Stomach (tissue), 9 donors: Measurements from ENCODE around the gene ASXL2. TPM values are rescaled to one million over a fixed set of nuclear protein-coding genes. Genes with fewer than 3 reads are reported as not detected.
A peak's percentile ranks its signal among the peaks of the same experiment; 100 is the strongest.

Source experiments
- DNase-seq, 2 donors: peaks; one replicate each; pipeline versions ENCODE4 v3.0.0 to v3.0.0-alpha.2; 2013 to 2019
- H3K27ac ChIP-seq, 5 donors: fragments of 200-600 bp in 4 of 5; sonication (generic) in 4 of 5; one replicate each; pipeline ENCODE4 v1.5.1; 2013 to 2019; ENCODE audit warnings: mild to moderate bottlenecking in 1 of 5, moderate library complexity in 1 of 5
- H3K27me3 ChIP-seq, 3 donors: fragments of 200-600 bp; sonication (generic); one replicate each; pipeline ENCODE4 v1.5.1; 2017 to 2019; ENCODE audit warnings: mixed run types in 1 of 3
- H3K36me3 ChIP-seq, 4 donors: fragments of 200-600 bp; sonication (generic); 1 replicate in 3 of 4; 2 replicates in 1 of 4; pipeline ENCODE4 v1.5.1; 2016 to 2019
- H3K4me1 ChIP-seq, 4 donors: fragments of 200-600 bp; sonication (generic); one replicate each; pipeline ENCODE4 v1.5.1; 2016 to 2019
- H3K4me3 ChIP-seq, 4 donors: fragments of 200-600 bp; sonication (generic) in 3 of 4; one replicate each; pipeline ENCODE4 v1.5.1; 2016 to 2019; ENCODE audit warnings: mild to moderate bottlenecking in 1 of 4
- H3K9me3 ChIP-seq, 4 donors: fragments of 200-600 bp; sonication (generic); one replicate each; pipeline ENCODE4 v1.5.1; 2016 to 2019
- CTCF ChIP-seq, 7 experiments: fragments of 450-650 bp in 4 of 7; fragments of 200-600 bp in 3 of 7; sonication (generic) in 3 of 7; IDR thresholded peaks; one replicate each; pipeline ENCODE4 v1.5.1; 2016 to 2019; ENCODE audit warnings: antibody characterized with exemption in 7 of 7, control low read depth in 2 of 7, mild to moderate bottlenecking in 1 of 7
- EP300 ChIP-seq: sonication (generic); formaldehyde crosslinking; IDR thresholded peaks from one replicate; pipeline ENCODE4 v1.6.1; 2017; ENCODE audit warnings: antibody characterized with exemption
- POLR2A ChIP-seq, 4 donors: fragments of 450-650 bp; IDR thresholded peaks; one replicate each; pipeline ENCODE4 v1.6.1; 2016; ENCODE audit warnings: antibody characterized with exemption in 4 of 4, control low read depth in 2 of 4, mild to moderate bottlenecking in 1 of 4, moderate library complexity in 1 of 4
- POLR2AphosphoS5 ChIP-seq, 3 donors: sonication (generic); formaldehyde crosslinking; IDR thresholded peaks; one replicate each; pipeline ENCODE4 v1.6.1; 2016; ENCODE audit warnings: antibody characterized with exemption in 3 of 3
- WGBS, 5 donors: extraction: QIAGEN DNeasy Blood & Tissue Kit in 3 of 5; methylation state at CpG; one replicate each; pipeline versions ENCODE4 v1.1.5 to v1.1.7; 2013 to 2018; 5-methylcytosine and 5-hydroxymethylcytosine counted together
- intact Hi-C: fragments of 100-400 bp; cut with DNase I; formaldehyde crosslinking; loops from one replicate; pipeline ENCODE4 v1.15.1; 2023; ENCODE audit warnings: low total_unique reads
- polyA plus RNA-seq, 3 donors: library from polyadenylated mRNA; stranded (reverse); fragments of 200-250 nt; gene quantifications; one replicate each; pipeline ENCODE4 v1.2.3, GENCODE V29; 2013
- total RNA-seq, 5 donors: library from RNA; depleted of rRNA; stranded (reverse); fragments of >200 nt; gene quantifications; one replicate each; pipeline versions ENCODE4 v1.1.0 to v1.2.3, GENCODE V29; 2014 to 2016
- donor health status: healthy with polysubstance abuse.
- donor health status: Bipolar disorder and iron deficiency.
- donor health status: healthy.

ASXL2 gene
- total and polyA plus RNA-seq, 8 donors: 1.6 to 26.5 (median 12.8) TPM

GRCh38 chr2:25835906-25836305 is 42.4 kb downstream of the ASXL2 start:
- no peak for TF ChIP-seq POLR2AphosphoS5 (IDR thresholded peaks at IDR 0.05)
- no peak overlapping the region for H3K4me3 ChIP-seq
- H3K4me1 ChIP-seq: peaks cover 0 to 15% (median 2%) of the 10 kb centered on the region in 4 donors
- no peak overlapping the region for H3K27ac ChIP-seq
- no peak for DNase-seq
- peaks cover 6 to 25% (median 19%) of the 10 kb centered on the region in 4 donors for H3K36me3 ChIP-seq
- no peaks in the 10 kb centered on the region for H3K27me3 ChIP-seq
- intact Hi-C loops: no loop called here
- peaks cover 0 to 9% (median 4%) of the 10 kb centered on the region in 4 donors for H3K9me3 ChIP-seq
- WGBS, 5 donors: 89 to 94% (median 91%) methylated on average over 2 of the region's 2 CpGs

- DNase-seq: no peak
- H3K36me3 ChIP-seq: peaks cover 6 to 24% (median 18%) of the 10 kb centered on the region in 4 donors
- intact Hi-C loops: no loop called here
These were observed 44.7 kb downstream of the ASXL2 start for GRCh38 chr2:25833566-25833965.

GRCh38 chr2:25832897-25833296 is 45.4 kb downstream of the ASXL2 start:
- TF ChIP-seq CTCF (IDR thresholded peaks at IDR 0.05) (no peak), POLR2AphosphoS5 (IDR thresholded peaks at IDR 0.05) (no peak), EP300 (no peak), POLR2A (IDR thresholded peaks at IDR 0.05) (no peak)
- DNase-seq: no peak
- Histone ChIP-seq H3K4me1 (peaks cover 0 to 31% (median 14%) of the 10 kb centered on the region in 4 donors), H3K27ac (no peak overlapping the region), H3K36me3 (peaks cover 6 to 24% (median 18%) of the 10 kb centered on the region in 4 donors), H3K4me3 (no peak overlapping the region), H3K27me3 (no peaks in the 10 kb centered on the region), H3K9me3 (peaks cover 0 to 9% (median 4%) of the 10 kb centered on the region in 4 donors)
- 81 to 96% (median 89%) methylated on average over 5 of the region's 5 CpGs for WGBS, 5 donors
- intact Hi-C loops: no loop called here

More at GRCh38 chr2:25833566-25833965, 44.7 kb downstream of the ASXL2 start:
- Histone ChIP-seq H3K9me3 (peaks cover 0 to 9% (median 4%) of the 10 kb centered on the region in 4 donors), H3K4me3 (no peak overlapping the region), H3K27me3 (no peaks in the 10 kb centered on the region), H3K27ac (no peak overlapping the region), H3K4me1 (peaks cover 0 to 31% (median 16%) of the 10 kb centered on the region in 4 donors)
- WGBS, 5 donors: 89 to 98% (median 97%) methylated on average over 2 of the region's 2 CpGs
- TF ChIP-seq CTCF (IDR thresholded peaks at IDR 0.05): no peak

- TF ChIP-seq POLR2AphosphoS5 (IDR thresholded peaks at IDR 0.05) (no peak), CTCF (IDR thresholded peaks at IDR 0.05) (no peak), EP300 (no peak), POLR2A (IDR thresholded peaks at IDR 0.05) (no peak)
- no peak overlapping the region for H3K27ac ChIP-seq
- 78 to 87% (median 85%) methylated on average over 3 of the region's 3 CpGs for WGBS, 5 donors
- H3K9me3 ChIP-seq: peaks cover 0 to 9% (median 4%) of the 10 kb centered on the region in 4 donors
- H3K27me3 ChIP-seq: no peaks in the 10 kb centered on the region
- DNase-seq: no peak
- H3K4me1 ChIP-seq: peaks cover 0 to 30% (median 14%) of the 10 kb centered on the region in 4 donors
- intact Hi-C loops: no loop called here
- no peak overlapping the region for H3K4me3 ChIP-seq
- H3K36me3 ChIP-seq: peaks cover 6 to 24% (median 18%) of the 10 kb centered on the region in 4 donors
These were observed 46.4 kb downstream of the ASXL2 start for GRCh38 chr2:25831746-25832449.

- H3K4me3 ChIP-seq: no peak overlapping the region
- peaks cover 0 to 16% (median 14%) of the 10 kb centered on the region in 4 donors for H3K4me1 ChIP-seq
- H3K27me3 ChIP-seq: no peaks in the 10 kb centered on the region
- no peak for TF ChIP-seq EP300
- no peak for TF ChIP-seq POLR2A (IDR thresholded peaks at IDR 0.05)
- no peak for TF ChIP-seq POLR2AphosphoS5 (IDR thresholded peaks at IDR 0.05)
- TF ChIP-seq CTCF (IDR thresholded peaks at IDR 0.05): no peak
- no peak for DNase-seq
- H3K27ac ChIP-seq: peak overlapping the region in 1 of 5 donors; percentile 60
- peaks cover 0 to 9% (median 4%) of the 10 kb centered on the region in 4 donors for H3K9me3 ChIP-seq
- intact Hi-C loops: no loop called here
- WGBS, 5 donors: 70 to 98% (median 91%) methylated on average over 2 of the region's 2 CpGs
- peaks cover 6 to 23% (median 17%) of the 10 kb centered on the region in 4 donors for H3K36me3 ChIP-seq
These were observed 48.5 kb downstream of the ASXL2 start for GRCh38 chr2:25829828-25830227.
